ENCODE results near the gene TMEM151A.

The TMEM151A gene

DNA sequence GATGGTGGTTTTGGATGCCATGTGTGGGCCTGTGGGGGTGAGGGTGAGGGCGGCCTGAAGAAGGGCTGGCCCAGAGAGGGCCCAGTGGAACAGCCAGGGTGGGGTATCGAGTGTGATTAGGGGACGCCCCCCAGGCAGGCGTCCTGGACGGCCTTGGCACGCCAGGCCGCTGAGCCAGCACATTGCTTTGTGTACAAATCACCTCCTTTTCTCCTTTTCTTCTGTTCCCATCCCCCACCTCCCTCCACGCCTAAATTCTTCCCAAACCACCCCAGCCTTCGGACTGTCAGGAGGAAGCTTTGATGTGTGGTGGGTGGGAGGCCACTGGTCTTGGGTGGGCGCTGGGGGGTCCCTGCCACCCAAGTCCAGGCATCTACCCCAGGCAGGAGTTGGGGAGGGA lies 33.0 kb downstream of the TMEM151A start:
- DNase-seq: no peak

DNA sequence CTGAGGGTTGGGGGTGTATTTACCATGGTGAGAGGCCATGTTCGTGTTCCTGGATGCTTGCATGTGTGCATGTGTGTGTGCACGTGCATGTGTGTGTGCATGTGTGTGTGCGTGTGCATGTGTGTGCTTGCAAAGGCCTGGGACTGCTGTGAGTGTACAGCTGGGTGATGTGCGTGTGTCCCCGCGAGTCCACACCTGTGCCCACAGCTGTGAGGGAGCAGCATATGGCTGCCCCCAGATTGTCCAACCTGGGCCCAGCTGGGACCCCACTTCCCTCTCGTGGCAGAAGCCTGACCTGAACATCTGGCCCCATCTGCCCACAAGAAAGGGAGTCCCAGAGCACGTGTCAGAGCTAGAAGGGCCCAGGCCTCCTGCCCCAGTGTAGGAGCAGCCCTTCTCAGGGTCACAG lies 33.6 kb downstream of the TMEM151A start:
- no peak for DNase-seq

DNA sequence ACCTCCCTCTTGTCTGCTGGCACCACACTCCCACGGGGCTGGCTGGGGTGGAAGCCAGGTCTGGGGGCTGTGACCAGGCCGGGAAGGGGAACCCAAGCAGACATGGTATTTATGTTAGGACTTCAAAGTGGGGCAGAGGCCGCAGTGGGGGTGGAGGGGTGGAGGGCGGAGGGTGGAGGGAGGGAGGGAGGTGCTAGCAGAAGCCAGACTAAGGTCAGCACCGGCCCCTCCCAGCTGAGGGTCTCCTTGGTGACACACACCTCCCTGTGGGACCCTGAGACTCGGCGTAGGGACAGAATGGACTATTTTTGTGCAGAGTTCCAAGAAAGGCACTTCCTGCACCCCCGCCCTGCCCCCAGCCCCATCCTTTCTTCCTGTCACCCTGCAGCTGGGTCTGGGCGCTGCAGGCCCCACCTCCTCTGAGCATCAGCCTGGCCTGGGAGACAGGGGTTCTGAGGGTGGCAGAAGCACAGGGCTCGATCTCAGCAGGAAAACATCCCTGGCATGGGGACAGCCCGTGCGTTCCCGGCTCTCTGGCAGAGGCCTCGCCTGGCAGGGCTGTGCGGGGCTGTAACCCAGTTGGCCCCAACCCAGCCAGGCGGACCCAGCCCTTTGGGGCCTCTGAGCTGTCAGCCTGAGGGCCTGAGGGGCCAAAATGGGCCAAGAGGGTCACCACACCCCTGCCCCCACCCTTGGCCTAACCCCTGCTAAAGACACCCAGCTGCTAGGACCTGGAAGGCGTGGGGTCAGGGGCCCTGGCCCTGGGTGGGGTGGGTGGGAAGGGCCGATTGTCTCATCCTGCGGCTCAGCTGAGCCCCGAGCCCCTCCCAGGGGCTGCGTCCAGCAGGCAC lies 34.8 kb downstream of the TMEM151A start:
- DNase-seq: no peak

DNA sequence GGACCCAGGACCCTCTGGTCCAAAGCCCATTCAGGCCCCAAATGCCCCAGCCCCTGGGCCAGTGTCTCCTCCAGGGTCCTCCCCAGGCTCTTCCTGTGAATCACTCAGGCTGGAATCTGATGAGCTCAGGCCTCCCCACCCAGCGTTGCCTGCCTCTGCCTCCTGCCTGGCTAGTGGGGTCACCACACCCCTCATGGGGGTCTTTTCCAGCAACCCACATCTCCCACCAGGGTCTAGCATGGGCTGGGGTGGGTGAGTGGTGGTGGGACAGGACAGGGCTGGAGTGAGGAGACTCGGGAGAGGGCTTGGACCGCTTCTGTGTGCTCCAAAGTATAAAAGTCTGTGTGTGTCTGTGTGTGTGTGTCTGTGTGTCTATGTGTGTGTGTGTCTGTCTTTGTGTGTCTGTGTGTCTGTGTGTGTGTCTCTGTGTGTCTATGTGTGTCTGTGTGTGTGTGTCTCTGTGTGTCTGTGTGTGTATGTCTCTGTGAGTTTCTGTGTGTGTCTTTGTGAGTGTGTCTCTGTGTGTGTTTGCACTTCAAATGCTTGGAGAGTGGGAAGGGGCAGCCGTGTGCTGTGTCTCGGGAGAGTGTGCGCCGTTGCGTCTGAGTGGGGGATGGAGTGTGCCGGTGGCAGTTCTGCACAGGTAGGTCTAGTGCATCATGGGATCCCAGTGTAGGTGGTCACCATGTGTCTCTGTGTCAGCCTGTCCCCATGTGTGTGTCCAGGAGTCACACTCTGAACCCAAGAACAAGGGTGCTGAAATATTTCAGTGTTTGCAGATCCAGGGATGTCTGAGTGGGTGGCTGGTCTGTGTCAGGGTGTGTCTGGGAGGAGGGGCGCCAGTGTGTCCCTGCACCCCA lies 35.7 kb downstream of the TMEM151A start:
- no peak for DNase-seq

DNA sequence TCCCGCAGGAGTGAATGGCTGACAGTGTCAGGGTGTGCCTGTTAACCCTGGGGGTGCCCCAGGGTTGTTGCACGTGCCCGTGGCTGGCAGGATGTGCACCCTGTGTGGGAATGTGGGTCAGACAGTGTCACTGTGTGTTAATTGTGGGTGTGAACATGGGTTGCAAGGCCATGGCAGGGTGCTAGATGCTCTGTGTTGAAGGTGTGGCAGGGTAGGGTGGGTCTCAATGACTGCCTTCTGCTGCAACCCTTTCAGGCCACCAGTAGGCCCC lies 36.3 kb downstream of the TMEM151A start:
- DNase-seq: no peak

DNA sequence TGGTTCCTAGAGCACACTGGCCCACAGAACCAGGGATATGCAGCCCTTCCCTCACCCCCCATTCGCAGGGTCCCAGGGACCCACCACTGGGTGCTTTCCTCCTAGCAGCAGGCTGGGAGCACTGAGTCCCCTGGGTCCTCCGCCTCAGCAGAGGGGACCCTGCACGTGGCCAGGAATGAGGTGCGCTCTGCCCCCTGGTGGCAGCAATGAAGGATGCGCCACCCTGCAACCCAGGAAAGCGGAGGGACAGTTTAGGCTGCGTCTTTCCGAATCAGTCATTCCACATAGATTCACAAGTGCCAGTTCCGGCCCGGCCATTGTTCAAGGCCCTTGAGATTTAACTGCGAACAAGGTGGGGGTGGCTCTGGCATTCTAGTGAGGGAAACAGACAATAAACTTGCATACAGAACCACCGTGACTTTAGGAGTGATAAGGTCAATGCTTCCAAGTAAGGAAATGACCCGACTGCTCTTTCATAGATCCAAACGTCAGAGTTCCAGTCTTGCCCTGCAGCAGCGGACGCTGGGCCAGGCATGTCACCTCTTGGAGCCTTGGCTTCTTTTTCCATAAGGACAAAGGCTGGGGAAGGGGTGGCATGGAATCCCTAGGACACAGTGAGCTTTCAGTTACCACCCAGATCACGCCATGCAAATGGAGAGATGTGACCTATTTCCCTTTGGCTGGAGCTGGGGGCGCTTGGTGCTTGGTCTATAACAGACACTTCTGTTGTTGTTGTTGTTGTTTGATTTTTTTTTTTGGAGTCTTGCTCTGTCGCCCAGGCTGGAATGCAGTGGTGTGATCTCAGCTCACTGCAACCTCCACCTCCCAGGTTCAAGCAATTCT lies 36.8 kb downstream of the TMEM151A start:
- DNase-seq: peak; percentile 59 to 73

DNA sequence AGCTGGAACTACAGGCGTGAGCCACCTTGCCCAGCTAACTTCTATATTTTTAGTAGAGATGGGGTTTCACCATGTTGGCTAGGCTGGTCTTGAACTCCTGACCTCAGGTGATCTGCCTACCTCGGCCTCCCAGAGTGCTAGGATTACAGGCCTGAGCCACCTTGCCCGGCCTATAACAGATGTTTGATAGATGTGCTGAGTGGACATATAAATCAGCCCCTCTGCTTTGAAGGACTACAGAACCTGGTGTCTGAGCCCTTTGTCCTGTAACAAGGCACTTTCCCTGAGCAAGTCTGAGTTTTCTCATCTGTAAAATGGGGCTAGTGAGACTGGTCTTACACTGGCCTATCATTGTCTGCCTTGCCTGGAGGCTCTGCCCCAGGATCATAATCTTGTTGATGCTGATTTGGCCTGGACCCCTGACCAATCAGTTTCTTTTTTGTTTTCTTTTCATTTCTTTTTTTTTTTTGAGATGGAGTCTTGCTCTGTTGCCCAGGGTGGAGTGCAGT lies 37.5 kb downstream of the TMEM151A start:
- no peak for DNase-seq

DNA sequence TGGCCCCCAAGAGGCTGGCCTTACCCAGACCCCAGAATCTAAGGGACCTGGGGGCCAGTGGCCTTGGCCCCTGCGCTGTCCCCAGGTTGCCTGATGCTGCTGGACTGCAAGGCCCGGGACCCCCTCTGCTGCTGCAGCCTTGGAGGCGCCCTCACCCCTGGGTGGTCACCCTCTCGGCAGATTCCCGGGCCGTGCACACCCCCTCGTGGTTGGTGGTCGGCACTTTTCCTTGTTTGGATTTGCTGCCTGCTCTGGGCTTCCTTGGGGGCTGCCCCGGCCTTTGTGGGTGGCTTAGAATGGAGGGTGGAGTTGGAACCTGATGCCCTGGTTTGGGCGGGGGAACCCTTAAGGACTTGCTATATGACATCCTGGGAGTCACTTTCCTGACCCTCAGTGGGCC lies 39.2 kb downstream of the TMEM151A start:
- no peak for DNase-seq

DNA sequence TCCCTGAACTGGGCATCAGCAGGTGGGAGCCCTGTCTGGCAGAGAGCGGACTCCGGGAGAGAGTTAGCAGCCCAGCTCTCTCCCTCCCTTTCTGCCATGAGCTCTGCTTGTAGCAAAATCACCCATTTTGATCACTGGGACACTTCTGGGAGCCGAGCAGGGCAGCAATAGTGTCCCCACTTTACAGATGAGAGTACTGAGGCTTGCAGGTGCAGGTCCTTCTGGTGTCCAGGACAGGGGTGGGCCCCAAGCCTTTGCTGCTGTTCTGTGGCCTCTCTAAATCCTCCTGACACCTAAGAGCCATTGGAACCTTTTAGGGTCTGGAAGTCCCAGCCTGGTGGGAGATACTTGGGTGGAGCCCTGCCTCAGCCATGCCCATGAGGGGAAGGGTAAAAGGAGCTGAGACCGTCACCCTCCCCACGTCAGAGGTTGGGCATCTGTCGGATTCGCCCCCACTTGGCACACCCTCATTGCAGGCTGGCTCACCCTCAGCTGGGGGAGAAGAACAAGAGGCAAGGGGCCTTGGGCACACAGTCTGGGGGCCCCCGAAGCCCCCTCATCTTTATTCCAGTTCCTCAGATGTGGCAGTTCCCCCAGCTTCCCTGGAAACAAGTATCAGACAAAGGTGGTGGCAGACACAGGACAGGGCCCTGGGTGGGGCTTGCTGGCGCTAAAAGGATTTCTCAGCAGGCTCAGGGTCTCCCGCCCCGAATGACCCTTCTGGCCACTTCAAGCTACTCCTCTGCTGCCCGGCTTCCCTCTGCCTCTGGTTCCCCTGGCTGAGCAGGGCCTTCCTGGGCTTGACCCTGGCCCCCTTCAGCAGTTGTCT lies 40.1 kb downstream of the TMEM151A start:
- no peak for DNase-seq

DNA sequence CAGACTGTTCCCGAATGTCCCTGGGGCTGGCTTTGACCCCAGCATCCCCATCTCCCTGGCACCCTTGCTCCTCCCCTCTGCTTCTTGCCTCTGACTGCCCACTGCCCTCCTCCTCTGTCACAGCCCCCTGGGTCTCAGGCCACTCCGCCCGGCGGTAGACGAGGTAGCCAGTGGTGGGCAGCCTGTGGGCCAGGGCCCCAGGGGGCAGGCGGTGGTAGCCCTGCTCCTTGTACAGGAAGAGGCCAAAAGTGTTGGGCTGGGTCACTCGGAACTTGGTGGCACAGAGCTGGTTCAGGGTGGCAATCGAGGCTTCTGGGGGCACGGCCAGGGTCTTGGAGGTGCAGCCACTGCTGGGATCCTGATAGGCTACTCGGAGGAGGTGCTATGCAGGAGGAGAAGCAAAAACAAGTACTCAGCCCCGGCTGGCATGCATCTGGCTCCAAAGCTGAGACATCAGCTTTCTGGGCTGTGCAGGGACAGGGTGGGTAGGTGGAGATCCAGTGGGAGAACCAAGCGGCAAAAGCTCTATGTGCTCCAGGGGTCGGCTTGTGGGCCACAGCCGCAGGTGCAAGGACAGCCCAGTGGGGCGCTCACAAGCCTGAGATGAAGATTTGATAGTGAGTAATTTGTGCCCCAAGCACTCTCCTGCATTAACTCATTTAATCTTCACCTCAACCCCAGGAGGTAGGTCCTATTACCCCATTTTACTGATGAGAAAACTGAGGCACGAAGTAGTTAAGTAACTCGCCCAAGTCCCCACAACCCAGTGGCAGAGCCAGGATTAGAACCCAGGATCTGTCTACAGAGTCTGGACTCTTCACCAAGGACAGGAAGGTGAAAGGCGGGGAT lies 40.9 kb downstream of the TMEM151A start:
- no peak for DNase-seq

DNA sequence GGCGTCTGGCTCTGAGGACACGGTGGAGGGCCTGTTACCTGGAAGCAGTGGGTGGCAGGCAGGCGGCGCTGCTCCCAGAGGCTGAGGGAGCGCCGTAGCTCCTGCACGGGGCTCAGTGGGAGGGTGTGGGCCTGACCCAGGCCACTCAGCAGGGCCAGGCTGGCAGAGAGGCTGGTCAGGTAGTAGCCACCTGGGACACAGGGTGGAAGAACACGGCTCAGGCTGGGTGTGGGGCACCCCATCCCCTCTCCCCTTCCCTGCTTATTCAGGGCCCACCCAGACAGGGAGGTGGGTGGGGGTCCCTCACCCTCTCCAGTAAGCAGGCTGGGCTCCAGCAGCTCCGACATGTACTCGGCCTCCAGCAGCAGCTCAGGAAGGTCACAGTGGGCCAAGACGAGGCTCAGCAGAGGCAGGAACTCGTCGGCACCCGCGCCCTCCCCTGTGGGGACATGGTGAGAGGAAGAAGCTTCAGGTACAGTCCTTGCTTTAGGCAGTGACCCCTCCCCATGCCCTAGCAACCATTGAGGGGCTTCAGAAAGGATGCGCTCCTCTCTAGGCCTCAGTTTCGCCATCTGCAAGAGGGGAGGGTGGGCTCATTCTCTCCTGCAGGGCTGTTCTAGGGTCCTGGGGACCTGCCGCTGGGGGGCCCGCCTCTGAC lies 41.7 kb downstream of the TMEM151A start:
- no peak for DNase-seq

DNA sequence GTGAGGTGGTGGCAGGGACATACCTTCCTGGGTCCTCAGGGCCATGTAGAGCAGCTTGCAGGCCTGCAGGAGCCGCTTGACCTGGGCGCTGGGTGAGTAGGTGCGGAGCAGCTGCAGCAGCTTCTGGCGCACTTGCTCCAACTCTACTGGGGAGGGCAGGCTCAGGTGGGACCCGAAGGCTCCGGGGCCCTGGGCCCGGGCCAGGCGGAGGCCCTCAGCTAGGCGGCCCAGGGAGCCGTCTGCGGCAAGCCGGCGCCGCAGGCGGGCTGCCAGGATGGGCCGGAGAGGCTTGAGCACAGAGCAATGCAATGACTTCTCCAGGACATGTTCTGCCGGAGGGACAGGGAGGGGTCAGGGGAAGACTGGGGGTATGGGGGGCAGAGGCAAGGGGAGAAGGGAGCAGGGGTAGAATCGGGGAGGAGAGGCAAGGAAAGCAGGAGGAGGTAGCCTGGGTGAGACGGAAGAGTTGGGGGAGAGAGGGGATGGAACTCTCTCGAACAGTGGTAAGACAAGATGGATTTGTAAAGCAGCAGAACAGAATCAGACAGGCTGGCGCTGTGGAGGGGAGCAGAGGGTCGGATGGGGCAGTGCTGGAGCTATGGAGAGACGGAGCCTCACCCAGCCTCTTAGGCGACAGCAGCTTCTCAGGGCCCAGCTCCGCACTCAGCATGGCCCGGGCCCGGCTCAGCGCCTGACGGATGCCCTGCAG lies 42.4 kb downstream of the TMEM151A start:
- DNase-seq: no peak

DNA sequence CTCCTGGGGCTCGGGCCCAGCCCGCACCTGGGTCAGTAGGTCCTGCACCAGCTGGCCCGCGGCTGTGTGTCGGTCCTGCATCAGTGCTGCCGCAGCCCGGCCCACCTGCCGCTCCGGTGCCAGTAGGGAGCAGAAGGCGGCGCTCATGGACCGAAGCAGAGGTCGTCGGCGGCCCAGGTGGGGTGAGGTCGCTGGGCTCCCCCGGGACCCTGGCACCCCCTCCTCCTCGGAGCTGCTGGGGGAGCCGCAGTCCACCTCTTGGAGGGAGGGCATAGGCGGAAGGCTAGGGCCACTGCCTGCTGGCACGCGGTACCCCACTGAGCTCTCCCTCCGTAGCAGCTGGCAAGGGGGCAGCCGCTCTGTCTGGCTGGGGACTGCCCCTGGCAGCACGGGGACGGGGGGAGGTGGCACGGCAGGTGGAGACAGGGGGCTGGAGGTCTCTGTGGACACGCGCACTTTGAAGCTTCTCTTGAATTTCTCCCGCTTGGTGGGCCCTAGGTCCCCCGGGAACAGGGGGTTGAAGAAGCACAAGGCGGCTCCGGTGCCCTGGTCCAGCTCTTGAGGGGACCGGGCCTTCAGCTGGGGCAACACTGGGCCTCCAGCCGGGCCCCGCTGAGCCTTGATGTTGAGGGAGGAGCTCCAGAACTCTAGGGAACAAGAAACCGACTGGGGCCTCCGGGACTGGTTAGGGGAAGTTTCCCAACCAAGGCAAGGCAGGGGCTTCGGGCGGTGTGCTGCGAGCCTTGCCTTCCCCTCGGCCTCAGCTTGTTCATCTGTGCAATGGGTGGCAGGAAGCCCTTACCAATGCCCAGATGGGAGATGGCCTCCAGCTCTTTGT lies 43.1 kb downstream of the TMEM151A start:
- no peak for DNase-seq

DNA sequence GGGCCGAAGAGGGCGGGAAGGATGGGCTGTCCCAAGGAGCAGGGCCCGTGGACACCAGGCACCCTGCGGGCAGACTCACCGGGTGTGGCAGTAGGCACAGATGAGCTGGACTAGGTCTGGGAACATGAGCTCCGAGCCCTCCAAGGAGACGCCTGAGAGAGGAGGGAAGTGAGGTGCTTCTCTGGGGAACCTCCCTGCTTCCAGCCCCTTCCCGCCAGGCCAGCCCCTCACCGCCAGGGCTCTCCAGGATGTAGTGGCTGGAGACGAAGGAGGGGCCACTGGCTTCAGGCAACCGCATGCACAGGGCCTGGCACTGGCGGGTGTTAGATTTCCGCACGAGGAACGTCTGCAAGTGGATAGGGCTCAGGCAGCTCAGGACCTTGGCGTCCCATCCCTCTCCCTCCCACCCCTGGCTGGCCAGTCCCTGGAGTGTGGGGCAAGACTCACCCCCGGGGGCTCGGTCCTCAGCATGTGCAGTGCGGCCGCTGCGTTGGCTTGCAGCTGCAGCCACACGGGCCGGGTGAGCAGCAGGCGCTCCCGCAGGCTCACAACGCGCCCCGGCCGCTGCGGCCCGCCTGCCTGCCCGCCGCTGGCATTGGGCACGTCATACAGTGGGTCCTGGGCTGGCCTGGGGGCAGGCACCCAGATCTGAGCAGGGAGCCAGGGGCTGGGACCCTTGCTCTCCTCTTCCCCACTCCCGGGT lies 44.0 kb downstream of the TMEM151A start:
- DNase-seq: no peak

DNA sequence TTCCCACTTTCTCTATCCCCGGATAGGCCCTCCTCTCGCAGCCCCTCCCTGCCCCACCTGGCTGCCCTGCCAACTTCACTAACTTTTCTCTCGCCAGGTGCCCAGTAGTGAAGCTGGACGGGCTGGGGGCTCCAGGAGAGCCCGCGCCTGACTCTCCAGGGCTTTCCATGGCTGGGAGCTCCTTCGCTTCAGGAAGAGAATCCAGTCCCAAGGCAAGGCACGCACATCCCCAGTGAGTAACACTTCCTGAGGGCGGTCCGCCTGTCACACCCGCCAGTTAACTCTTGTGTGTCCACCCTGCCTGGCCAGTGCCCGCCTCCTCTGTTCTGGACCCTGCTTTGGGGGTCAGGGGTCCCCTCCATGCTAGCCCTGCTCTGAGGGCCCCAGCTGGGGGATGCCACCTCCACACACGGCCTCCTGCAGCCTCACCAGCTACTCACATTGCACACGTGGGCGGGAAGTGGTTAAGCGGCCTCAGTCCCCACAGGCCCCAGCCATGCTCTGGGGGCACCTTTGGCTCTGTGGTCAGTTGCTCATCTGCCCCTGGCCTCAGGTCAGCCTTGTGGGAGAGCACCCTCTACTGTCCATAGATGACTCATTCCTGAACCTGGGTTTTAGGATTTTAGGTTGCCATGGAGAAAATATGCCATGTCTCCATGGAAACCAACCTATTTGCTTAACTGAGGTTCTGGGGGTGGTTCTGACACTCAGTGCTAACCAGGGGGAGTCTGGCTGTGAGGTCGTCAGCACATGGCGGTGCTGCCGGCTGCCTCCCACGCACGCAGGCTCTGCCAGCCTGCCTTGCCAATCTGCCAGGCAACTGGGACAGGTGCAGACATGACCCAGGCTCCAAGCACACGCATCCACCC lies 44.8 kb downstream of the TMEM151A start, which contains the start of gene RIN1:
Gene RIN1 (minus strand): TSS at position 201 of the 869 bp plus-strand sequence. CDS start 32 bp downstream, at position 169.
- peak; percentile 56 to 77 for DNase-seq

DNA sequence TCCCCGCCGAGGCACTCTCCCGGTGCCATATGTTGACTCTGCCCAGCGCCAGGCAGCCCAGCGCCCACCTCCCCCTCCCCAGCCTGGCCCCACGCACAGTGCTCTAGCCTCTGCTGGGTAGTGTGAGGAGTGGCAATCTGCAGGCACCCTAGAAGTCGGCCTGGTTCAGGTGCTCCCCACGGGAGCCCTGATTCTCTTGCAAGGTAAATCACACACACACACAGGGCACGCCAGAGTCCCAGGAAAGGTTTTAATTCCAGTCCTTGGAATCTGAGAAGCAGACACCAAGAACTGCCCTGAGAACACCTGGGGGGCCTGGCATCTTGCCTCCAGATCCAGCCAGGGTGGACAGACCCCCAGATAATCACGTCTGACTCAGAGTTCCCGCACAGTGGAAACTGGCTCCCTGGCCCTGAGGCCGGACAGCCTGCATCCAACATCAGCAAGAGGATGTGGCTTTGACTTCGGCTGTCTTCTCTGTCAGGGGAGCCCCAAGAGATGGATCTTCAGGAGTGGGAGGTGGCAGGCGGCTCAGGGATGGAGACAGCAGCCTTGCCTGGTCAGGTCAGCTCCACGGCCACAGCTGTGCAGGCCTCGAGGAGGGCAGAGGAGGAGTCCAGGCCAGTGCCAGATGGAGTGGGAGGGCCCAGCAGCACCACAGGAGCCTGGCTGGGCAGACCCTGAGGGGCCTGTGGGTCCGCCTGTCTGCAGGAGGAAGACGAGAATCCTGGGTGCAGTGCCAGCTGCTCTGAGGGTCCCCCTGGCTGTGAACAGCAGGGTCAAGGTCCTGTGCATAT lies 45.6 kb downstream of the TMEM151A start:
- DNase-seq: no peak
